ENCODE measurements around the gene PARVA. TPM values are rescaled to one million over a fixed set of nuclear protein-coding genes. Genes with fewer than 3 reads are reported as not detected.

Gene PARVA
- total and polyA plus RNA-seq, 4 experiments from 2014 or later, result 0.75 to 2.4 (median 1.4) TPM

DNA sequence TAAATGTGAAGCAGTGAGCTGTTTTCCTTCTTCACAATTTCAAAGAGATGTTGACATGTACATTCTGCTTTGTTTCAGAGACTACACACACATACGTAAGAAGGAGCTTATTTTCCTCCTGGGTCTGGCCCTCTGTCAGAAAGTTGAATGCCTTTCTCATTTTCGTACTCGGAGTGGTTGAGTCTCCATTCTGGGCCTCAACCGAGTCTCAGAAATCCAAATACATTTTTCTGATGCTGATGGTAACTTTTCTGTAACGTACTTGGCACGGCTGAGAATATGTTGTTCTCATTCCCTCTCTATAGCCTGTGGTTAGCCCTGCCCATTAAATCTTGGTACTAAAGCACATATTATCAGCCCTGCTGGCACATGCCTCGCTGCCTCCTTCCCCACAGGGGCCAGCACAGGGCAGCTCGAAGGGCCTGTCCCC, 25.3 kb downstream of the PARVA start:
- Mint-ChIP-seq H3K27me3 (peaks cover 0 to 1% of the 10 kb centered on the region in 2 donors), H3K9me3 (no peaks in the 10 kb centered on the region), H3K4me1 (peaks cover 0 to 3% (median under 1%) of the 10 kb centered on the region in 4 donors), H3K4me3 (no peak overlapping the region), H3K27ac (peak overlapping the region in 1 of 7 donors; percentile 17), H3K36me3 (no peaks in the 10 kb centered on the region)
- H3K36me3 ChIP-seq (ENCODE audit: insufficient read depth, low read length), result no peaks in the 10 kb centered on the region
- peaks cover 3% of the 10 kb centered on the region for H3K4me1 ChIP-seq (ENCODE audit: insufficient read depth, low read length)
- intact Hi-C loops (cut with micrococcal nuclease), result no loop called here
- ChIA-PET POLR2A (ENCODE audit: partially characterized antibody) (no interaction called here), CTCF (ENCODE audit: partially characterized antibody) (interaction anchor here (1.1 kb wide), 1 partner anchor 9 kb away, joined by 3 read pairs; no protein-coding TSS in a partner anchor)
- H3K27me3 ChIP-seq (ENCODE audit: insufficient read depth, low read length), result no peaks in the 10 kb centered on the region
- DNase-seq, result no peak
- no peak overlapping the region for H3K4me3 ChIP-seq (ENCODE audit: low read length in 2 of 2)
- no peaks in the 10 kb centered on the region for H3K9me3 ChIP-seq (ENCODE audit: control insufficient read depth in 1 of 2, low read length in 2 of 2)
- no peak overlapping the region for H3K27ac ChIP-seq (ENCODE audit: low read depth, low read length)

GRCh38 chr11:12403122-12403996, 26.0 kb downstream of the PARVA start:
- intact Hi-C loops (cut with micrococcal nuclease), result no loop called here
- H3K4me1 Mint-ChIP-seq, result no peaks in the 10 kb centered on the region
- CTCF ChIA-PET (ENCODE audit: partially characterized antibody), result interaction anchor here (0.8 to 1.1 kb wide), 2 partner anchors 10 to 485 kb away, joined by 3 read pairs; no protein-coding TSS in a partner anchor
- POLR2A ChIA-PET (ENCODE audit: partially characterized antibody), result no interaction called here
- DNase-seq, result no peak
- Histone ChIP-seq H3K4me1 (ENCODE audit: insufficient read depth, low read length) (no peaks in the 10 kb centered on the region), H3K36me3 (ENCODE audit: insufficient read depth, low read length) (no peaks in the 10 kb centered on the region), H3K27ac (ENCODE audit: low read depth, low read length) (no peak overlapping the region), H3K27me3 (ENCODE audit: insufficient read depth, low read length) (no peaks in the 10 kb centered on the region), H3K9me3 (ENCODE audit: control insufficient read depth in 1 of 2, low read length in 2 of 2) (no peaks in the 10 kb centered on the region), H3K4me3 (ENCODE audit: low read length in 2 of 2) (no peak overlapping the region)
- no peak overlapping the region for H3K4me3 Mint-ChIP-seq
- H3K9me3 Mint-ChIP-seq, result no peaks in the 10 kb centered on the region
- peaks cover 0 to 1% of the 10 kb centered on the region in 2 donors for H3K27me3 Mint-ChIP-seq
- H3K36me3 Mint-ChIP-seq, result no peaks in the 10 kb centered on the region
- H3K27ac Mint-ChIP-seq, result no peak overlapping the region

- intact Hi-C loops (cut with micrococcal nuclease), result no loop called here
- POLR2A ChIA-PET (ENCODE audit: partially characterized antibody), result no interaction called here
- DNase-seq, result no peak
- Mint-ChIP-seq H3K27me3 (peaks cover 0 to 1% of the 10 kb centered on the region in 2 donors), H3K4me3 (no peak overlapping the region), H3K4me1 (no peaks in the 10 kb centered on the region), H3K9me3 (no peaks in the 10 kb centered on the region), H3K27ac (peak overlapping the region in 1 of 7 donors; percentile 37), H3K36me3 (no peaks in the 10 kb centered on the region)
- Histone ChIP-seq H3K36me3 (ENCODE audit: insufficient read depth, low read length) (no peaks in the 10 kb centered on the region), H3K27me3 (ENCODE audit: insufficient read depth, low read length) (no peaks in the 10 kb centered on the region), H3K9me3 (ENCODE audit: control insufficient read depth in 1 of 2, low read length in 2 of 2) (no peaks in the 10 kb centered on the region), H3K4me1 (ENCODE audit: insufficient read depth, low read length) (no peaks in the 10 kb centered on the region), H3K27ac (ENCODE audit: low read depth, low read length) (no peak overlapping the region), H3K4me3 (ENCODE audit: low read length in 2 of 2) (no peak overlapping the region)
- CTCF ChIA-PET (ENCODE audit: partially characterized antibody), result interaction anchor here (0.8 kb wide), 1 partner anchor 485 kb away, joined by 3 read pairs; no protein-coding TSS in a partner anchor
Observed at GRCh38 chr11:12403997-12404350, 26.6 kb downstream of the PARVA start.

GRCh38 chr11:12404436-12404835, 27.1 kb downstream of the PARVA start:
- Mint-ChIP-seq H3K9me3 (no peaks in the 10 kb centered on the region), H3K4me1 (no peaks in the 10 kb centered on the region), H3K27ac (peak overlapping the region in 1 of 7 donors; percentile 49), H3K27me3 (peaks cover 0 to 1% of the 10 kb centered on the region in 2 donors), H3K36me3 (no peaks in the 10 kb centered on the region), H3K4me3 (no peak overlapping the region)
- H3K4me3 ChIP-seq (ENCODE audit: low read length in 2 of 2), result no peak overlapping the region
- H3K27me3 ChIP-seq (ENCODE audit: insufficient read depth, low read length), result no peaks in the 10 kb centered on the region
- no peak overlapping the region for H3K27ac ChIP-seq (ENCODE audit: low read depth, low read length)
- no peaks in the 10 kb centered on the region for H3K36me3 ChIP-seq (ENCODE audit: insufficient read depth, low read length)
- POLR2A ChIA-PET (ENCODE audit: partially characterized antibody), result no interaction called here
- CTCF ChIA-PET (ENCODE audit: partially characterized antibody), result no interaction called here
- no peaks in the 10 kb centered on the region for H3K9me3 ChIP-seq (ENCODE audit: control insufficient read depth in 1 of 2, low read length in 2 of 2)
- intact Hi-C loops (cut with micrococcal nuclease), result no loop called here
- H3K4me1 ChIP-seq (ENCODE audit: insufficient read depth, low read length), result no peaks in the 10 kb centered on the region
- DNase-seq, result no peak

DNA sequence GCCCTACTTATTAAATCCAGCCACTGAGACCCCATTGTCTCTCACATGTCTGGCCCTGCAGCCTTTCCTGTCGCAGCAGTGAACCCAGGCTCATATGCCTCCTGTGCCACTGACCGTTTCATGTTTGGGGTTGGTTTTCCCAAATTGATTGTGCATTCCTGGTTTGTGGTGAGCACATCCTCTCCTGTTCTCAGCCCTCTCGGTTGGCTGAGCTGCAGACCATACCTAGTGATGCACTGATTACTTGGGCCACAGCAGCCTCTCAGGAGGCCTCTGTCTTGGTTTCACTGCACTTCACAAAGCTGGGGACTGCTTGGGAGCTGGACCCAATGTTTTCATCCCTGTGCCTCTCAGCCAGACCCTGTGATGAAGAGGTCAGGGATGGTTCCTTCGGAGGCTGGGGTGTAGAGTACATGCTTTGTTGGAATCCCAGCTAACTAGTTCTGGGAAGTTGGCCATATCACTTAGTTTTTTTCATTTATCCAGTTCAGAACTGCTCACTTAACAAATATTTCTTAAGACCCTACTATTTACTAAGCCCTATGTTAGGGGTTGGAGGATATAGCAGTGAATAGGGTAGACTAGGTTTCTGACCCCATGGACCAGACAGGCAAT, 30.9 kb downstream of the PARVA start:
- H3K4me1 ChIP-seq (ENCODE audit: insufficient read depth, low read length), result no peaks in the 10 kb centered on the region
- H3K4me3 ChIP-seq (ENCODE audit: low read length in 2 of 2), result no peak overlapping the region
- POLR2A ChIA-PET (ENCODE audit: partially characterized antibody), result no interaction called here
- Mint-ChIP-seq H3K4me1 (no peaks in the 10 kb centered on the region), H3K4me3 (no peak overlapping the region), H3K27ac (no peak overlapping the region), H3K27me3 (peaks cover 0 to 4% of the 10 kb centered on the region in 2 donors), H3K9me3 (no peaks in the 10 kb centered on the region), H3K36me3 (no peaks in the 10 kb centered on the region)
- no peaks in the 10 kb centered on the region for H3K9me3 ChIP-seq (ENCODE audit: control insufficient read depth in 1 of 2, low read length in 2 of 2)
- H3K36me3 ChIP-seq (ENCODE audit: insufficient read depth, low read length), result no peaks in the 10 kb centered on the region
- DNase-seq, result no peak
- intact Hi-C loops (cut with micrococcal nuclease), result no loop called here
- H3K27me3 ChIP-seq (ENCODE audit: insufficient read depth, low read length), result peaks cover under 1% of the 10 kb centered on the region
- CTCF ChIA-PET (ENCODE audit: partially characterized antibody), result no interaction called here
- H3K27ac ChIP-seq (ENCODE audit: low read depth, low read length), result no peak overlapping the region

DNA sequence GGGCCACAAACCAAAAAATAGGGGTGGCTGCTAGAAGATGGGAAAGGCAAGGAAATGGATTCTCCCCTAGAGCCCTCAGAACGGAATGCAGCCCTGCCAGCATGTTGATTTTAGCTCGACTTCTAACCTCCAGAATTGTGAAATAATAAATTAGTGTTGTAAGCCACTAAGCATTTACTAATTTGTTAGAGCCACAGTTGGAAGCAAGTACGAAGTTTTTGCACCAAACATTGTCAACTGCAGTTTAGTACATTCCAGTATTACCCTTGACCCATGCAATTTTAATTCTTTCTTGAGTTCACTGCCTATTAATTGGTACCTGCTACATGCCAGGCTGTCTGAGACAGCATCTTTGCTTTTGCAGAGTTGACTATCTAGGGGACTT, 32.2 kb downstream of the PARVA start:
- Mint-ChIP-seq H3K4me3 (no peak overlapping the region), H3K27me3 (peaks cover 0 to 5% of the 10 kb centered on the region in 2 donors), H3K36me3 (no peaks in the 10 kb centered on the region), H3K9me3 (no peaks in the 10 kb centered on the region), H3K4me1 (no peaks in the 10 kb centered on the region), H3K27ac (no peak overlapping the region)
- intact Hi-C loops (cut with micrococcal nuclease), result no loop called here
- ChIA-PET POLR2A (ENCODE audit: partially characterized antibody) (no interaction called here), CTCF (ENCODE audit: partially characterized antibody) (interaction anchor here (3.1 kb wide), 1 partner anchor 78 kb away, joined by 18 read pairs; no protein-coding TSS in a partner anchor)
- DNase-seq, result no peak
- Histone ChIP-seq H3K27me3 (ENCODE audit: insufficient read depth, low read length) (peaks cover 4% of the 10 kb centered on the region), H3K9me3 (ENCODE audit: control insufficient read depth in 1 of 2, low read length in 2 of 2) (no peaks in the 10 kb centered on the region), H3K4me1 (ENCODE audit: insufficient read depth, low read length) (no peaks in the 10 kb centered on the region), H3K4me3 (ENCODE audit: low read length in 2 of 2) (no peak overlapping the region), H3K36me3 (ENCODE audit: insufficient read depth, low read length) (no peaks in the 10 kb centered on the region), H3K27ac (ENCODE audit: low read depth, low read length) (no peak overlapping the region)

DNA sequence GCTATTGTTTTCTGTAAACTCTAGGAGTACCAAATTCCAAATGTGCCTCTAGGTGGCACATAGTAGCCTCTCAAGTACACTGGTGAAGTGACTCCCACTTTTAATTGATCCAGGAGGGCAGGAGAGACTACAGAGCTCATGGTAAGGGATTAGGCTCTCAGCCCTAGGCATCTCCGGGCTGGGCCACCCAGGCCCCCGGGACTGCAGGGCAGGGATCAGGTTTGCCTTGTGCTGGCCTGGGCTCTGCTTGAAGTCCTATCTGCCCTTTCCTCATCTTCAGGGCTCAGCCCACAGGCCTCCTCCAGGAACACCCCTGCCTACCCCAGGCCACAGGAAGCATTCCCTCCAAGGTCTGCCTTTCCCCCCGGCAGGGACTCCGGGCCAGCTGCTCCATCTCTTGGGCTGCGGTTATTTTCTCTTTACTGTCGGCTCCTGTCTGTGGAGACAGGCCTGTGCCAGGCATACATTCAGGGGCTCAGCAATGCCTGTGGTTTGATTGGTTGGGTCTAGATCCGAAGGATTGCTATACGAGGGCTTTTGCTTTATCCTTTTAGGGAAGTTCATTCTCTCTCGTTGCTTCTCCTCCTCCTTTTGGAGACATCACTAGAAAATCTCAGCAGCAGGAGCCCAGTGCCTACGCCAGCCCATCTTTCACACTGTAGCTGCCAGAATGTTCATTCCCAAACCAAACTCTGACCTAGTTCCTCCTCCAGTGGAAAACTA, 32.8 kb downstream of the PARVA start:
- Histone ChIP-seq H3K9me3 (ENCODE audit: control insufficient read depth in 1 of 2, low read length in 2 of 2) (no peaks in the 10 kb centered on the region), H3K4me1 (ENCODE audit: insufficient read depth, low read length) (no peaks in the 10 kb centered on the region), H3K27me3 (ENCODE audit: insufficient read depth, low read length) (peaks cover 4% of the 10 kb centered on the region), H3K36me3 (ENCODE audit: insufficient read depth, low read length) (no peaks in the 10 kb centered on the region), H3K27ac (ENCODE audit: low read depth, low read length) (no peak overlapping the region), H3K4me3 (ENCODE audit: low read length in 2 of 2) (no peak overlapping the region)
- intact Hi-C loops (cut with micrococcal nuclease), result no loop called here
- DNase-seq, result no peak
- Mint-ChIP-seq H3K9me3 (no peaks in the 10 kb centered on the region), H3K4me1 (no peaks in the 10 kb centered on the region), H3K36me3 (no peaks in the 10 kb centered on the region), H3K4me3 (no peak overlapping the region), H3K27me3 (peaks cover 0 to 5% of the 10 kb centered on the region in 2 donors), H3K27ac (no peak overlapping the region)
- ChIA-PET CTCF (ENCODE audit: partially characterized antibody) (interaction anchor here (0.8 to 3.1 kb wide), 5 partner anchors 11 to 78 kb away, joined by 3 to 18 read pairs (median 4); no protein-coding TSS in a partner anchor), POLR2A (ENCODE audit: partially characterized antibody) (no interaction called here)
